Embryonic facial prominence (tissue), 1 donor: ENCODE measurements around the gene TMX4.
"Not testable (repeated sequence)": the region's sequence is repeated elsewhere in the genome, so short reads cannot be mapped to it uniquely, and the experiment has no call there.

Experiments
- DNase-seq: peaks from one replicate; pipeline ENCODE4 v3.0.0-alpha.2; 2016; ENCODE audit errors: extremely low spot score

Gene TMX4

DNA sequence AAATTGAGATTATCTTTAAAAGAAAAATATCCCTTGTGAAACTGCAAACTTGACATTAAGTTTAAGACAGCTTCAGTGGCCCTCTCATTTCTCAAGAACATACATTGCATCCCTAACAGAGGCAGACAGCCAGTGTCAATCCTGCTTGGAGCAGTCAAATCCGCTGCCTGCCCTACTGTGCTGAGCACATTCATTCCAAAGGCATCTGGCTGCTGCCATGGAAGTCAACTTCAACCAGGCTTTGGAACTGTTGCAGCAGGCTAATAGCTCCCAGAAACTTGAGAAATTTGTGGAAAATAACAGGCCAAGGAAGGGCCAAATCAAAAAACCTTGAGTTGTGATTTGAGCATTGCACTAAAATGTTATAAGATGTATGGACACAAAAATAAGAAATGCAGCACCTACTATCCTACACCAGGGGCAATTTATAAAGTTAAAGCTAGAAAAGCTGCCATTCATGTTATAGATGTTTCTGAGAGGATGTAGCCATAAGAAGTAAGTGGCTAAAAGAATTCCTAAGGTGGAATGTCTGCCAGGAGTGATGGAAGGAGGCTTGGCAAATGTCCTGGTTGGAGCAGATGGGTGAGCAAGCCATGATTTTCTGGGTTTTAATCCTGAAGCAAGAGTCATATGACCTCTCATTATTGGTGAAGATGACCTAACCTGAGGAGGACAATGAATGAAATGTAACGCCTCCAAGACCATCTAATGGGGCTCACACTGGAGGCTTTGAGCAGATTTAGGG, 47.9 kb downstream of the TMX4 start:
- DNase-seq, result no peak

DNA sequence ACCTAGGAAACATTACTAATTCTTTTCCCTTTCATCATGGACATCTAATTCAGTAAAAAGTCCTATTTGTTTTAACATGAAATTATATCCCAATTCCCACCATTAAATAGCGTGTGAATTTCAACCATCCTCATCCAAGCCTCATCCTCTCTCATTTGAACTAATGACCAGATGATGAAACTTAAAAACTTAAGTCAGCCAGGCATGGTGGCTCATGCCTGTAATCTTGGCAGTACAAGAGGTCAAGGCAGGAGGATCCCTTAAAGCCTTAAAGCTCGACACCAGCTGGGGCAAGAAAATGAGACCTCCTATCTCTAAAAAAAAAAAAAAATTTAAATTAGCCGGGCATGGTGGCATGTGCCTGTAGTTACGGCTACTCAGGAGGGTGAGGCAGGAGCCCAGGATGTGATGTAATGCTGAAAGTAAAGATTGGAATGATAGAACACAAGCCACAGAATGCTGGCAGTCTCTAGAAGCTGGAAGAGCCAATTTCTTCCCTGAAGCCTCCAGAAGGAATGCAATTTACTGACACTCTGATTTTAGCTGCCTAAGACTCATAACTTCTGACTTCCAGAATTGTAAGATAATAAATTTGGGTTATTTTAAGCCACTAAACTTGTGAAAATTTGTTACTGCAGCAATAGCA, 52.2 kb downstream of the TMX4 start:
- no peak for DNase-seq

DNA sequence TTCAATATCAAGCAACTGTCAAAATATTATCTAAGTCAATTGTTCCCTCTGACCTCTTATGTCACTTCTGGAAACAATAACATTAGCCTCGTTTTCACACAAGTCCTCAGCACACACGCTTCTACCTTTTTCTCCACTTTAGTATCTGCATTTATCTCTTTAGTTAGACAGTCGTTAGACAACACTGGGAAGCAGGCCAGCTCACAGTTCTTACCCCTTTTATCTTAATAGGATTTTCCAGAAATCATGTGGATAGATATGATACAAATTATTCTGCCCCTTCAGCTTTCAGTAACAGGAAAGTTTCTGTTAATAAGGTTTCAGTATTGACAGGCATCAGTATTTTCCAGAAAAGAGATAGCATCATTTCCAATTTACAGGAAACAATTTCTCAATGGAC, 53.4 kb downstream of the TMX4 start:
- no peak for DNase-seq

DNA sequence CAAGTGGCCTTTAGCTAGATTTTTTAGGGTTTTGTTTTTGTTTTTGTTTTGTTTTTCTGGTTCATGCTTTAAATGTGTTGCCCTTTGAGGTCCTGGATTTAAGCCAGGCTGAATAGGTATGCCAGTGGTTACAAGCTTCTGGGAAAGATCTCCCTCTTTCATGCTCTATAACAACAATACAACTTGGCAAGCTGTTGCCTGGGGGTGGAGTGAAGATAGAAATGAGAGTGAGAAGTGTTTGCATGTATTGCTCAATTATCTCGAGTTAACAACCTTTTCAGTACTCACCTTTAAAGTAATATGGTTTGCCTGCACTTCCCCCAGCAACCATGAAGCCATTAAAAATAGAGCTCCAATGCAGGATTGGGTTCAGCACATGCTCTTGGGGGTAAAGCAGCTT, 60.1 kb downstream of the TMX4 start:
- no peak for DNase-seq

DNA sequence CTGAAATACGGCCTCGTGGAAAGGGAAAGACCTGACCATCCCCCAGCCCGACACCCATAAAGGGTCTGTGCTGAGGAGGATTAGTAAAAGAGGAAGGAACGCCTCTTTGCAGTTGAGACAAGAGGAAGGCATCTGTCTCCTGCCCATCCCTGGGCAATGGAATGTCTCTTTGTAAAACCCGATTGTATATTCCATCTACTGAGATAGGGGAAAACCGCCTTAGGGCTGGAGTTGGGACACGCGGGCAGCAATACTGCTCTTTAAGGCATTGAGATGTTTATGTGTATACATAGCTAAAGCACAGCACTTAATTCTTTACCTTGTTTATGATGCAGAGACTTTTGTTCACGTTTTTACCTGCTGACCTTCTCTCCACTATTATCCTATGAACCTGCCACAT, 63.0 kb downstream of the TMX4 start:
- DNase-seq, result not testable (repeated sequence)

DNA sequence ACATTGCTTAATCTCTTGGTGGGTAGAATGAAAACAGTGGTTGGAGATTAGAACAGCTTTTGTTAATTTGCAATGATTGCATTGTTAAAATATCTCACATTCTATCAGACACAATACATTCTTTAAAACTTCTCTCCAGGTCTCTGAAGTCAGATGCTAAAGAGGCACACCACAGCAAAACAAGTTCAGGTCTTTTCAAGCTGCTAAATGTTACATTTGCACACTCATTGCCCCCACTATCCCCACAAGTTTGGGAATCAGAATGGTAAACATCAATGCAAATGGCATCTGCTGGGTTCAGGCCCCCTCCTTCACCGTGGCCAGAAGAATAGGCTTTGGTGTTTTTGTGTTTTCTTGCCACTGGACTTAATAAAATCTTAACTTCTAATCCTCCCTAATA, 69.2 kb downstream of the TMX4 start:
- DNase-seq, result no peak

DNA sequence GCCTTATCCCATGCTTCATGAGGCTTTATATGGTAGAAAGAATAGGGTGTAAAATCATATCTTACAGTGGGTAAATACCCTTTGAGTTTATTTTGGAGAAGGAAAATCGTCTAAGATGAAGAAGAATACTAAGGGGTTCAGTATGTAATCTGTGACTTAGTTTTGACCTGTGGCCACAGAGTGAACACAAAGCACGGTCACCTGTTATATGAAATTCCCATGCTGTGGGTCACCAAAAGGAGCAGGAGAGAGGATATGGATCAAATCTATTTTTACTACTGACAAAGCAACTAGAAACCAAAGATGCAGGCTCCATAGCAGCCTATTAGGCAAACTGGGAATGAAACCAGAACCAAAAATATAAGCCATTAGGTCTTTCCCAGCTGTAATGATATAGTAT, 75.7 kb downstream of the TMX4 start:
- no peak for DNase-seq

DNA sequence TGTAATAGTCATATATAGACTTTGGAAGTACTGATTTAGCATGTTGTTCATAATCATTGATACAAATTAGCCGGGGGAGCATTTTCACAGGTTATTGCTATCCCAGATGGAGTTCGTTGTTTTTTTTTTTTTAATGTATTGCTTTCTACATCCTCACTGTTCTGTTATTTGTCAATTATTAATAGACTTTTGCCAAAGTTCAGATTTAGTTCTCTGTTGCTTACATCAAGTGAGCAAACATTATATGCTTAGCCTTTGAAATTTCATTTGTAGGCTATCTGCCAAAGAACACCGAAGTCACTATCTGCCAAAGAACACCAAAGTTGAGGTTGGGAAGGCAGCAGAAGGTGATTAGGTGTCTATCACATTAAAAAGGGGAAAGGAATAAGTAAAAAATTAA, 79.2 kb downstream of the TMX4 start, which contains the start of gene HAO1:
Gene HAO1, minus strand, starts transcription at position 118 of the 400 bp plus-strand sequence. Its CDS starts 36 bp downstream, at position 82.
- no peak for DNase-seq

DNA sequence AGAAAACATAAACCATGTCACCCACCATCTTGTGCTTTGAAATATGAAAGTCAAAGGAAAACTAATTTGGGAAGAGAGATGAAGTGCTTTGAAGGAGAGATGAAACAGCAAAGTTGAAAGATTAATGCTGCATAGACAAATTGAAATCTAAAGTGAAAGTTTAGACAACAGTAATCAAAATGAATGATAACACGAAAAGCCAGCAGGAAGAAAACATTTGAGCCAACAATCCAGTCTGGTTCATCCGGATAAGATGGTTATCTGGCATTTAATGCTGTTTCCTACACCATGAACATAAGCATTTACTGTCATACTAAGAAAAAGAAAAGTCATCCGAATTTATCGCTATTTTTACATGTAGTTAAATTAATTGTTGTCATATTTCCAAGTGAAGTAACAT, 79.9 kb downstream of the TMX4 start:
- DNase-seq, result no peak

DNA sequence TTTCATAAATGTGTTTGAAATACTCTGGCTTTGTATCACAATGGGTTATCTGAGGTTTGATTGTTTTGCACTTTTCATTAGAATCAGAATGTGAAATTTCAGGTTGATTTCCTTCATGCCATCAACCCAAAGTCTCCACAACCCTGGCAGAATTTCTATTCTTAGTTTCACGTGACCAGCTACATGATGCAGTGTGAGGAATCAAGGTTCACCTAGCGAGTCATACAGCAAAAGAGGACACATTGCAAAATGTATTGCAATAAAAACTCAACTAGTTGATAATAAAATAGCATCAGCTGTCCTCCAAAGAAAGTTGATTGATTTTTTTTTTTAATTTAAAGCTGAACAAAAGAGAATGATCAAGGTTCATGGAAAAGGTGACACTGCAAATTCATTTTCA, 81.5 kb downstream of the TMX4 start:
- DNase-seq, result no peak

DNA sequence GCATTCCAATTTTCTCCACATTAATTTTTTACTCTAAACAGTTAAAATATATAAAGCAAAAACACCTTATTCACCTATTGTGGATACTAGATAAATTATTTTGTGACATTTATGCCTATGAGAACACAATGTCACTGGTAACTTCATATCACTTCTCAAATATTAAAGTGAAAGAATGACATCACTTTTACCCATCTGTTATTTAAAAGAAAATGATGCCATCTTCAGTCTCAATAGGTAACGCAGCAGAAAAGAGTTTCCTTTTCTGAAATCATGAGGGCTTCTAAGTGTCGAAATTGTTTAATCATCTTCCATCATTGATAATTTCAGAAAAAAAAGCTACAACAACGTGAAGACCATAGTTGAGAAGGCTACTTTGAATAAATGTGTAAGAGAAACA, 82.2 kb downstream of the TMX4 start:
- no peak for DNase-seq

DNA sequence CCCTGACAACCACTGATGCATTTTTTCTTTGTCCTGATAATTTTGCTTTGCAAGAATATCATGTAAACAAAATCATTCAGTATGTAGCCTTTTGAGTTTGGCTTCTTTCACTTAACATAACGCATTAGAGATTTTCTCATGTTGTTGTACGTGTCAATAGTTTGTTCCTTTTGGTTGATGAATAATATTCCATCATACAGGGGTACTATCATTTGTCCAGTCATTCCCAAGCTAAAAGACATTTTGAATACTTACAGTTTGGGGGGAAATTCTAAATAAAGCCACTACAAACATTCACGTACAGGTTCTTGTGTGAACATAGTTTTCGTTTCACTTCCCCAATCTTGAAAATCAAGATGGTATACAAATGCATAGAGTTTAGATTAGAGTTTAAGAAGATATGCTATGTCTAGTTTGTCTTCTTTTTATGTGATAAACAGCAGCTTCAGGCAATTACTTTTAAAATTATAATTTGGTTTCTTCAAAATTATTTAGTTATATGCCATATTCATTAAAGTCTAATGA, 84.5 kb downstream of the TMX4 start:
- no peak for DNase-seq

DNA sequence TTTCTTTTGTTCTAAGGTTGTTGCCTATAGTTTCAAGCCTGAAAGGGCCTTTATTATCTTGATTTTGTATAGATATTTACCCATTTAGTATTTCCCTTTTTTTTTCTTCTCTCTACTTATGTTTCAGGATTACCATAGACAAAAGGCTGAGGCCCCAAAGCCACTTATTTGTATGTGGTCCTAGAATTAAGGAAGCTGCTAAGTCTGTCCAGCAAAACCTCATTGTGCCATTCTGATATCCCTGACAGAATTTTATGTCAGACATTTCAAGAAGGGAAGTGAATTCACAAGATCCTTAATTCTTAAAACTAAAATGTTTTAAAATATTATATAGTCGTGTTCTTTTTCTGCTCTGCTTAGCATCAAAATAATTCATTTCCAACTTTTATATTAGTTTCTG, 86.2 kb downstream of the TMX4 start:
- DNase-seq, result no peak

DNA sequence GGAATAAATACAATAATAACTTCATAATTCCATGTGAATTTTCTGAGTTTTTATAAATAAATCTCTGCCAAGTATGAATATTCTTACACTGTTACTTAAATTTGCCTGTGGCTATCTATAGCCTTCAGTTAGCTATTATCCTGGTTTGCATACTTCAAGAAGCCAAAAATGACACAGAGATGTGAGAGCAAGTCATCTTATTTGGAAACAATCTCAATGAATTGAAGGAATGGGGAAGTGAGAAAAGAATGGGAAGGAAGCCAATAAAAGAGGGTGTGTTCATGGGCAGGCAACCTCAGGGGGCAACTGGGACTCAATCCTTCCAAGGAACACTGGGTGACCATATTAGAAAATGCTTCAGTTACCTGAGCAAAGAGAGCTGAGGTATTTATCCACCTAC, 89.2 kb downstream of the TMX4 start:
- DNase-seq, result no peak
